Skeletal muscle tissue (tissue), 4 donors: Measurements from ENCODE around the gene KLHL22. TPM values are rescaled to one million over a fixed set of nuclear protein-coding genes. Genes with fewer than 3 reads are reported as not detected.
"Not testable (repeated sequence)": the region's sequence is repeated elsewhere in the genome, so short reads cannot be mapped to it uniquely, and the experiment has no call there.

Experiments used
- H3K27ac ChIP-seq: one replicate; pipeline ENCODE4 v1.7.0; 2013; ENCODE audit warnings: mild to moderate bottlenecking, low read depth, low read length, inconsistent platforms
- H3K27me3 ChIP-seq, 3 donors: one replicate each; pipeline ENCODE4 v1.7.0; 2013; ENCODE audit warnings: low read length in 3 of 3; ENCODE audit not compliant: control insufficient read depth in 3 of 3, insufficient read depth in 3 of 3
- H3K36me3 ChIP-seq, 3 donors: one replicate each; pipeline ENCODE4 v1.7.0; 2013; ENCODE audit warnings: low read length in 3 of 3; ENCODE audit not compliant: control insufficient read depth in 3 of 3, insufficient read depth in 3 of 3
- H3K4me1 ChIP-seq, 3 donors: one replicate each; pipeline ENCODE4 v1.7.0; 2013; ENCODE audit warnings: low read length in 3 of 3, mild to moderate bottlenecking in 3 of 3; ENCODE audit not compliant: control insufficient read depth in 3 of 3, insufficient read depth in 3 of 3
- H3K4me3 ChIP-seq, 3 donors: one replicate each; pipeline ENCODE4 v1.7.0; 2013; ENCODE audit warnings: low read length in 3 of 3
- H3K9ac ChIP-seq, 3 donors: one replicate each; pipeline ENCODE4 v1.7.0; 2013; ENCODE audit warnings: low read length in 3 of 3, mild to moderate bottlenecking in 3 of 3, moderate library complexity in 2 of 3, low read depth in 1 of 3
- H3K9me3 ChIP-seq, 3 donors: one replicate each; pipeline ENCODE4 v1.7.0; 2013; ENCODE audit warnings: low read length in 3 of 3; ENCODE audit not compliant: control insufficient read depth in 3 of 3
- total RNA-seq: library from RNA; depleted of rRNA; stranded (reverse); fragments of >200 nt; gene quantifications from one replicate; pipeline ENCODE4 v1.2.3, GENCODE V29; 2014
- donor health status: Osteomylitis.

Gene KLHL22
- 35.5 TPM for total RNA-seq

DNA sequence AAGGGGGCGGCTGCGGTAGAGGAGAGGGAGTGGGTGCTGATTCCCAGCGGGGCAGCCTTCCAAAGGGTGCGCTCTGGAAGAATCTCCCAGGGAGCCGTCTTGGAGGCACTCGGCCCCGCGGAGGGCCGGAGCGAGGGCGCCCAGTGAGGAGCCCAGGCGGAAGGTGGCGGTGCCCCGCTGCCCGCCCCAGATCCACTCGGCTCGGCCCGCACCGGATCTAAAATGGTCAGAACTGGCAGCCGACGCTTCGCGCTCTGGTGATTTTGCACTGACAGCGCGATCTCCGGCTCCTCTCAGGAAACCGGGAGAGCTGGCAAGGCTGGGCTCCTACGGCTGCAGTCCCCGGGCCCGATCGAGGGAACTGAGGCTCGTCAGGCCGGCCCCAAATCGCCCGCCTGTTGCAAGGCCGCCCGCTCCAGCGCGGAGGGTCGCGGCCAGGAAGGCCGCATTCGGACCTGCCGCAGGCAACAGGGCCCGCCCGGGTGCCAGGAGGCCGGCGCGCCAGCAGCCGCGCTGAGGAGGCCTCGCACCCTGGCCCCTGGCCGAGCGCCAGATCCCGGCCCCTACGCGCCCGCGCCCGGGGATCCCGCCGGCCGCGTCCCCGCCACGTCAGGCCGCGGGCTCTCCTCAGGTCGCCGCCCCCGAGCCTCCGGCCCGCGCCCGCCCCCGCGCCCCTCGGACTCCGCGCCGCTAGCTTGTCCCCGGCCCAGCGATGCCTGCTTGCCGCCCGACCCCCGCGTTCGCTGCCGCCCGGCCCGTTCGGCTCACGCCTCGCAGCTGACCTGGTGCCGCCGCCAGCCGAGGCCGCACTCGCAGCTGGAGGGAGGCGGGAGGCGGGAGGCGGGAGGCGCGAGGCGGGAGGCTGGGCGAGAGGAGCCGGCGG is at the start of gene KLHL22:
KLHL22 (minus strand) TSS at position 818 of the 883 bp plus-strand sequence. CDS start 6,584 bp downstream, outside the sequence.
- Histone ChIP-seq H3K9ac (peak within 1 kb of the TSS; percentile 88 to 92 (median 90)), H3K27ac (peak within 1 kb of the TSS; percentile 99), H3K36me3 (peaks cover under 1 to 5% (median 2%) of the 10 kb centered on the region in 3 donors), H3K9me3 (no peaks in the 10 kb centered on the region), H3K4me1 (peaks cover 13 to 27% (median 19%) of the 10 kb centered on the region in 3 donors), H3K27me3 (no peaks in the 10 kb centered on the region), H3K4me3 (peak within 1 kb of the TSS; percentile 89 to 97 (median 93))

DNA sequence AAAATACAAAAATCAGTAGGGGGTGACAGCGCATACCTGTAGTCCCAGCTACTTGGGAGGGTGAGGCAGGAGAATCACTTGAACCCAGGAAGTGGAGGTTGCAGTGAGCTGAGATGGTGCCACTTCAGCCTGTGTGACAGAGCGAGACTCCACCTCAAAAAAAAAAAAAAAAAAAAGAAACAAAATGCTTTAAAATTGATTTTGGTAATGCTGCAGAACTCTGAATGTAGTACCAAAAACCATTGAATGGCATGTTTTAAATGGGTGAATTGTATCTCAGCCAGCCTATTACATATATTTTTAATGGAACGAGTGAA is 49.7 kb upstream of the KLHL22 start:
- not testable (repeated sequence) for H3K36me3 ChIP-seq, H3K27me3 ChIP-seq, H3K9me3 ChIP-seq, H3K27ac ChIP-seq, H3K4me3 ChIP-seq, H3K9ac ChIP-seq
- peaks cover 25 to 32% (median 29%) of the 10 kb centered on the region in 3 donors for H3K4me1 ChIP-seq

- Histone ChIP-seq H3K4me1 (peaks cover 7 to 12% (median 10%) of the 10 kb centered on the region in 3 donors), H3K36me3 (peaks cover 4 to 9% (median 9%) of the 10 kb centered on the region in 3 donors), H3K27me3 (no peaks in the 10 kb centered on the region)
Observed at GRCh38 chr22:20542736-20543135, 47.1 kb upstream of the KLHL22 start.

DNA sequence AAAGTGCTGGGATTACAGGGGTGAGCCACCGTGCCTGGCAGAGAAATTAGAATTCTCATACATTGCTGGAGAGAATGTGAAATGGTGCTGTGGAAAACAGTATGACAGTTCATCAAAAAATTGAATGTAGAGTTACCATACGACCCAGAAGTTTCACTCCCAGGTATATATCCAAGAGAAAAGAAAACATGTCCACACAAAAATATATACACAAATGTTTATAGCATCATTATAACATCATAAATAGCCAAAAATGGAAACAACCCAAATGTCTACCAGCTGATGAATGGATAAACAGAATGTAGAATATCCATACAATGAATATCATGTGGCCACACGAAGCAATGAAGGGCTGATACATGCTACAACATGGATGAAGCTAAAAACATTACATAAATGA is 46.5 kb upstream of the KLHL22 start:
- peaks cover 14 to 18% (median 16%) of the 10 kb centered on the region in 3 donors for H3K4me1 ChIP-seq
- no peak overlapping the region for H3K9ac ChIP-seq
- H3K9me3 ChIP-seq: no peaks in the 10 kb centered on the region
- no peaks in the 10 kb centered on the region for H3K27me3 ChIP-seq
- H3K4me3 ChIP-seq: no peak overlapping the region
- peaks cover 9 to 16% (median 11%) of the 10 kb centered on the region in 3 donors for H3K36me3 ChIP-seq
- H3K27ac ChIP-seq: no peak overlapping the region

More at GRCh38 chr22:20542736-20543135, 47.1 kb upstream of the KLHL22 start:
- no peak overlapping the region for H3K27ac ChIP-seq
- no peak overlapping the region for H3K9ac ChIP-seq
- H3K9me3 ChIP-seq: no peaks in the 10 kb centered on the region
- H3K4me3 ChIP-seq: no peak overlapping the region

DNA sequence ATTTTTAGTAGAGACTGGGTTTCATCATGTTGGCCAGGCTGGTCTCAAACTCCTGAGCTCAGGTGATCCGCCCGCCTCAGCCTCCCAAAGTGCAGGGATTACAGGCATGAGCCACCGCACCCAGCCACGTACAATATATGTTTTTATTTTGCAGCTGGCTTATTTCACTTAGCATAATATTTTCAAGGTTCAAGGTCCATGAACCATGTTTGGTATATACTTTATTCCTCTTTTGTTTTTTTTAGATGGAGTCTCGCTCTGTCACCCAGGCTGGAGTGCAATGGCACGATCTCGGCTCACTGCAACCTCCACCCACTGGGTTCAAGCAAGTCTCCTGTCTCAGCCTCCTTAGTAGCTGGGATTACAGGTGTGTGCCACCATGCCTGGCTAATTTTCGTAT is 43.3 kb upstream of the KLHL22 start:
- H3K4me1 ChIP-seq: peaks cover 15 to 16% (median 16%) of the 10 kb centered on the region in 3 donors

GRCh38 chr22:20537983-20538382 is 42.4 kb upstream of the KLHL22 start:
- no peak overlapping the region for H3K27ac ChIP-seq
- H3K36me3 ChIP-seq: peaks cover 5 to 20% (median 8%) of the 10 kb centered on the region in 3 donors
- H3K4me1 ChIP-seq: peaks cover 24 to 25% (median 25%) of the 10 kb centered on the region in 3 donors

More for the DNA sequence above, 43.3 kb upstream of the KLHL22 start:
- not testable (repeated sequence) for H3K4me3 ChIP-seq, H3K9me3 ChIP-seq, H3K27me3 ChIP-seq, H3K27ac ChIP-seq, H3K9ac ChIP-seq
- H3K36me3 ChIP-seq: peaks cover 5 to 20% (median 8%) of the 10 kb centered on the region in 3 donors

DNA sequence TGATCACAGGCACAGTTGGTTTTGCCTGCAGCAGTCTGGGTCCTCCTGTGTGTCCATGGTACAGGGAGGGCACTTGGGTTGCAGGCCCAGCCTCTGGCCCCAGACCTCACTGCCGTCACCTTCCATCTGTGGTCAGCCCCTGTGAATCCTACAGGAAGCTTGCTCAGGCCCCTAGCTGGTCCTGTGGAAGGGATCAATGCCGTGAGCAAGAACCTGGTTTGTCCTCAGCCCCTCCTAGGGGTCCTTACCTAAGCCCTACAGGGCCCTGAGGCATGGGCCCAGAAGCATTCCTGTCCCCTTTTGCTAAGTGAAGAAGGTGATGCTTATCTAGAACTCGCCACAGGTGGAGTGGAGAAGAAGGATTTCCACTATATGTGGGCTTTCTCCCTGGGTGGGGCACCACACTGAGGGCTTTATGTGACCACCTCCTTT is 41.7 kb upstream of the KLHL22 start:
- Histone ChIP-seq H3K4me1 (peaks cover 30 to 31% (median 31%) of the 10 kb centered on the region in 3 donors), H3K9me3 (no peaks in the 10 kb centered on the region), H3K27ac (no peak overlapping the region), H3K36me3 (peaks cover 5 to 22% (median 8%) of the 10 kb centered on the region in 3 donors), H3K4me3 (peak overlapping the region in 1 of 3 donors; percentile 15), H3K9ac (peak overlapping the region in 1 of 3 donors; percentile 33), H3K27me3 (no peaks in the 10 kb centered on the region)

More at GRCh38 chr22:20537983-20538382, 42.4 kb upstream of the KLHL22 start:
- no peaks in the 10 kb centered on the region for H3K9me3 ChIP-seq
- H3K4me3 ChIP-seq: no peak overlapping the region
- no peaks in the 10 kb centered on the region for H3K27me3 ChIP-seq
- no peak overlapping the region for H3K9ac ChIP-seq

DNA sequence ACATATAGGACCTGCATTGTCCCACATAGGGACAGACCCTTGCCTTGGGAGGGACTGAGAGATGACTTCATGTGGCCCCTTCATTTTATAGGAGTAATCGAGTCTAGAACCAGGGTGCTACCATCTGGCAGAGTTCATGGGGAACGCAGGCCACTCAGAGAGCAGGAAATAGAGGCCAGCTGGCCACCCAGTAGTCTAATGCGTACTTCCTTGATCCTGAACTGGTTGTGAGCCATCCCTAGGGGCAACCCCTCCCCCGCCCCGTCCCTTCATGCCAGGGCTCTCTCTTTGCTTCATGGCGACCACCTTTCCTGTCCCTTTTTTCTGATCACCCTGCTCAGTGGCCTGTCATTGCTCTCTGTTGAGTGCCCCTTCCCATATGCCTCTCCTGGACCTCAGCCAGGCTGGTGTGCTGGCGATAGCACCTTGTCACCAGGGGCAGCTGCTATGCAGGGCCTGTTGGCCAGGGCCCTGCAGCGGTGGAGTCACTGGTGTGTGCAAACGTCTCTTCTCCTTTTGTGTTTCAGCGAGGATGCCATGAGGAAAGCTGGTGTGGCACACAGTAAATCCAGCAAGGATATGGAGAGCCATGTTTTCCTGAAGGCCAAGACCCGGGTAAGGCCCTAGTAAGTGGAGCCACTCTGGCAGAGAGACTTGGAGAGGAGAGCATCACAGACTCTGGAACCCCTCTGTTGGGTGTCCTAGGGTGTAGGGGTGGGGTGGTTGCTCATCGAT is 41.2 kb upstream of the KLHL22 start:
- Histone ChIP-seq H3K27me3 (no peaks in the 10 kb centered on the region), H3K4me3 (peak overlapping the region in 1 of 3 donors; percentile 15), H3K9ac (peak overlapping the region in 2 of 3 donors; percentile 18 to 33), H3K27ac (peak overlapping the region; percentile 13), H3K9me3 (no peaks in the 10 kb centered on the region), H3K36me3 (peaks cover 5 to 22% (median 8%) of the 10 kb centered on the region in 3 donors), H3K4me1 (peaks cover 36 to 37% (median 37%) of the 10 kb centered on the region in 3 donors)

- no peaks in the 10 kb centered on the region for H3K9me3 ChIP-seq
- no peak overlapping the region for H3K27ac ChIP-seq
- peak overlapping the region in 2 of 3 donors; percentile 50 to 58 for H3K9ac ChIP-seq
- peaks cover 6 to 16% (median 8%) of the 10 kb centered on the region in 3 donors for H3K36me3 ChIP-seq
- H3K4me3 ChIP-seq: no peak overlapping the region
- peaks cover 52 to 56% (median 53%) of the 10 kb centered on the region in 3 donors for H3K4me1 ChIP-seq
- H3K27me3 ChIP-seq: no peaks in the 10 kb centered on the region
Observed at GRCh38 chr22:20533879-20534265, 38.3 kb upstream of the KLHL22 start.
